Activated effector memory CD4-positive, alpha-beta T cell treated with Interleukin-2 at 50 U/mL for 16 hours (primary cell): Measurements from ENCODE around the gene TMC1.
"Not testable (repeated sequence)": the region's sequence is repeated elsewhere in the genome, so short reads cannot be mapped to it uniquely, and the experiment has no call there.

Experiments used
- DNase-seq: peaks from one replicate; pipeline ENCODE4 v3.0.0-alpha.2; 2020

Gene TMC1

GRCh38 chr9:72827950-72828731 is 306.7 kb downstream of the TMC1 start:
- no peak for DNase-seq

- no peak for DNase-seq
Measured at GRCh38 chr9:72834994-72835393, 313.6 kb downstream of the TMC1 start.

- DNase-seq: no peak
Measured at GRCh38 chr9:72836790-72837189, 315.4 kb downstream of the TMC1 start.

- no peak for DNase-seq
Measured at GRCh38 chr9:72839085-72839484, 317.7 kb downstream of the TMC1 start.

GRCh38 chr9:72843520-72844439 is 322.4 kb downstream of the TMC1 start:
- DNase-seq: no peak

- no peak for DNase-seq
Measured at GRCh38 chr9:72844440-72844768, 323.0 kb downstream of the TMC1 start.

- DNase-seq: not testable (repeated sequence)
Measured at GRCh38 chr9:72845052-72845451, 323.6 kb downstream of the TMC1 start.

GRCh38 chr9:72850209-72850608 is 328.8 kb downstream of the TMC1 start:
- not testable (repeated sequence) for DNase-seq

- no peak for DNase-seq
Measured at GRCh38 chr9:72855321-72855720, 333.9 kb downstream of the TMC1 start.

GRCh38 chr9:72855890-72856523 is 334.6 kb downstream of the TMC1 start:
- DNase-seq: no peak

GRCh38 chr9:72856972-72857623 is 335.7 kb downstream of the TMC1 start:
- DNase-seq: no peak

- no peak for DNase-seq
Measured at GRCh38 chr9:72857624-72857996, 336.2 kb downstream of the TMC1 start.

- DNase-seq: no peak
Measured at GRCh38 chr9:72858089-72858912, 336.9 kb downstream of the TMC1 start.

- not testable (repeated sequence) for DNase-seq
Measured at GRCh38 chr9:72862788-72863187, 341.4 kb downstream of the TMC1 start.

- DNase-seq: no peak
Measured at GRCh38 chr9:72863456-72864094, 342.2 kb downstream of the TMC1 start.

- no peak for DNase-seq
Measured at GRCh38 chr9:72864327-72864726, 342.9 kb downstream of the TMC1 start.

- no peak for DNase-seq
Measured at GRCh38 chr9:72871685-72872084, 350.3 kb downstream of the TMC1 start.

GRCh38 chr9:72872718-72873117 is 351.3 kb downstream of the TMC1 start:
- no peak for DNase-seq

GRCh38 chr9:72873456-72873855 is 352.0 kb downstream of the TMC1 start:
- DNase-seq: no peak

GRCh38 chr9:72874344-72874743 is 352.9 kb downstream of the TMC1 start:
- DNase-seq: no peak

- DNase-seq: no peak
Measured at GRCh38 chr9:72875221-72875620, 353.8 kb downstream of the TMC1 start.

GRCh38 chr9:72880821-72881220 is 359.4 kb downstream of the TMC1 start:
- no peak for DNase-seq
